HS-27A (cell line): ENCODE measurements around the gene BASP1.

ENCODE experiments used
- DNase-seq: peaks from one replicate; pipeline ENCODE4 v3.0.0-alpha.2; 2012; ENCODE audit warnings: low read depth, missing footprints

BASP1 gene, protein sequence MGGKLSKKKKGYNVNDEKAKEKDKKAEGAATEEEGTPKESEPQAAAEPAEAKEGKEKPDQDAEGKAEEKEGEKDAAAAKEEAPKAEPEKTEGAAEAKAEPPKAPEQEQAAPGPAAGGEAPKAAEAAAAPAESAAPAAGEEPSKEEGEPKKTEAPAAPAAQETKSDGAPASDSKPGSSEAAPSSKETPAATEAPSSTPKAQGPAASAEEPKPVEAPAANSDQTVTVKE

DNA sequence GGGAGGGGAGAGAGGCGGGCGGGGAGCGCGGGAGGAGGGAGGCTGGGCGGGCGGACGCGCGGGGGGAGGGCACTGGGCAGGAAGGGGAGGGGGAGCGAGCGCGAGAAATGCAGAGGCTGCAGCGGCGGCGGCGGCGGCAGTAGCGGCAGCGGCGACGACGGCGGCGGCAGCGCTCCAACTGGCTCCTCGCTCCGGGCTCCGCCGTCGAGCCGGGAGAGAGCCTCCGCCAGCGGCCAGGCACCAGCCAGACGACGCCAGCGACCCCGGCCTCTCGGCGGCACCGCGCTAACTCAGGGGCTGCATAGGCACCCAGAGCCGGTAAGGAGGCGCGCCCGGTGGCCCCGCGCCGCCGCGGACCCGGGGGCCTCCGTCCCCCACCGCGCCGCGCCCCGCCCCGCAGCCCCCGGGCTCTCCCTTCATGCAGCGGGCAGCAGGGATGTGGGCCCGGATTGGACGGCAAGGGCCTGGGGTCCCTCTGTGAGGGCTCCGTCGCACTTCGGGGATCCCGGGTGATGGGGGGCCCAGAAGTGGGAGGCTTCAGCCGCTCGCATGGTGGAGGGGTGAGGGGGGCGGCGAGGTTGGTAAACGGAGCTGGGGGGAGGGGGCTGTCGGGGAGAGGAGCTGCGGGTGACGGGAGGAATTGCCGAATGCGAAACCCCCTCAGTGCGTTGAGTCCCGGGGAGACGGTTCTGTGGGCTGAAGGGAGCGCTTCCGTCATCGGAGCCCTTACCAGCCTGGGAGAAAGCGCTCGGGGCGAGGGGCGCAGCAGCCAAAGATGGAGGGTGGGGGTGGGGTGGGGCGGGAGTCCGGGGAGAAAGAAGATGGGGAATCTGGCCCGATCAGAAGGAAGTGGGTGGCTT, at the start of gene BASP1:
TSS of gene BASP1 (plus strand) at position 139 of the 860 bp plus-strand sequence. CDS start 57,586 bp downstream, outside the sequence.
- DNase-seq, result peak; percentile 40

DNA sequence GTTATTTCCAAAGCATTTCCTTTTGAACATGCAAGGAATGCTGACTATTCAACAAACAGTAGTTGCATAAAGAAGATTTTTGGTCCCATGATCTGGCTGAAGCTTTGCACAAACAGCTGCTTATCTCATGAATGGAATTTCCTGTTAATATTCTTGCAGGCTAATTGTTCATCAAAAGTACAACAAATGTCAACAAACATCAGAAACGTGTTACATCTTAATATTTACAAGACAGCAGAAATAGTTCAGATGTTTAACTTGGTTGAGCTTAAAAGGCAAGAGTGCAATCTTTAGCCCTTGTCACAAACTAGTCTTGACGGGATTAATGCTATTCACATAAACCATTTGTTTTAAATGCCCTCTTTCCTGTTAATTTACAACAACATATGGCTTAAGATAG, 47.9 kb upstream of the BASP1 start:
- DNase-seq, result no peak

DNA sequence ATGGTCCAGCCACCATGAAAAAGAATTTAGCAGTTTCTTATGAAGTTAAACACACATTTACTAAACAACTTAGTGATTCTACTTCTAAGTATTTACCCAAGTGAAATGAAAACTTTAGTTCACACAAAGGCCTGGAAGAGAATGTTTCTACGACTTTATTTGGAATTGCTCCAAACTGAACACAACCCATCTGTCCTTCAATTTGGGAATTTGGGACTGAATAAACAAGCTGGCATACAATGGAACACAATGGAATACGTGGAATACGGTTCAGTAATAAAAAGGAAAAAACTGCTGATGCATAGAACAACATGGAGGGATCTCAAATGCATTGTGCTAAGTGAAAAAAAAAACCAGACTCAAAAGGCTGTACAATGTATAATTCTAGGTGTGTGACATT, 44.6 kb upstream of the BASP1 start:
- DNase-seq, result no peak

DNA sequence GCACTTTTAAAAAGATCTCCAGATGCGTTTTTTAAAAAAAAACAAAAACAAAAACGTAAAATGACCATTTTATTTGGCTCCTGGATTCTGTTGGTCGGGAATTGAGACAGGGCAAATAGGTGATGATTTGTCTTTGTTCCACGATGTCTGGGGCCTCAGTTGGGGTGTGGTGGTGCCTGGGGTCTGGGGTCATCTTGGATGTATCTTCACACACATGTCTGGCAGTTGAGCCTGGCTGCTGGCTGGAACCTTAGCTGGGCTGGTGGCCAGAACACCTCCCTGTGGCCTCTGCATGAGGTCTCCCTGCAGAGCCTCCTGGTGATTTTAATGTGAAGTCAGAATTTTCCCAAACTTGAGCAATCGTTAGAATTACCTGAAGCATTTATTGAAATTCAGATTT, 42.5 kb upstream of the BASP1 start:
- no peak for DNase-seq

DNA sequence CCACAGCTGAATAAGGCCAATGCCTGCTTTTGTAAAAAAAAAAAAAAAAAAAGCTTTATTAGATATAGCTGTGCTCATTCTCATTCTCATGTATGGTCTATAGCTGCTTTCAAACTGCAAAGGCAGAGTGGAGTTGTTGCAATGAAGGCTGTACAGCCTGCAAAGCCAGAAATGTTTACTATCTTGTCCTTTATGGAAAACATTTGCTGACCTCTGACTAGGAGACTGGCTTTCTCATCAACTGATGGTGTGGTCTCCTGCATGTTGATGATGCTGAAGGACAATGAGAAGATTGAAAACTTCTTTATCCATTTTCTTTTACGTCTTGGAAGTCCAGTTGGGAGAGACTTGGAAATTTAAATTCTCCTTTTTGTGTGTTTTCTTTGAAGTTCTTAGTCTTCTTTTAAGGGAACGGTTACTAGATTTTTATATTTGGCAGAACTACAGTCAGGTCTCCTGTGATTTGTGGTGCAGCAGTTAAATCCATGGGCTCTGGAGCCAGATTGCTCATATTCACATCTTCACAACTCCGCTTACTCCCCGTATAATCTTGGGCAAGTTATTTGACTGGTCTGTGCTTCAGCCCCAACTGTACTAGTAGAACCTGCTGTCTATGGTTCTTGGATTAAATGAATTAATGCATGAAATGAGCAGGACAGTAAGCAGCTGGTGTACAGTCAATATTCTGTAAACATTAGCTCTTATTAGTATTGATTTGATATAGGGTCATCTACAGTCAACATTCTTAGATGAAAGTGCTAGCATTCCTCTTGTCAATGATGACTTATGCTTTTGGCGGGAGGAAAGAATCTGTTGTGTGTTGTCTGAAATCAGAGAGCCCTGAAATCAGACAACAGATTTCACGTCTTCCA, 39.7 kb upstream of the BASP1 start:
- no peak for DNase-seq

DNA sequence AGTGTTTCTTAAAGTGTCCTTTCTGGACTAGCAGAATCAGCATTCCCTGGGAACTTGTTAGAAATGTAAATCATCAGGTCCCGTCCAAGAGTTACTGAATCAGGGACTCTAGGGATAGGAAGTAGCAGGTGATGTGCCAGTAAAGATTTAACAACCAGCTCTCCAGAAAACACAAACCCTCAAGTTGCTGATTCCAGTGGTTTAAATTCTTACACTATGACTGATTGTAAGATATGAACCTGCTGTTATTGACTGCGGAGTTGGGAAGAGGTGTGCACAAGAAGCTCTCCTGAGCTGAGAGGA, 39.1 kb upstream of the BASP1 start:
- DNase-seq, result no peak

DNA sequence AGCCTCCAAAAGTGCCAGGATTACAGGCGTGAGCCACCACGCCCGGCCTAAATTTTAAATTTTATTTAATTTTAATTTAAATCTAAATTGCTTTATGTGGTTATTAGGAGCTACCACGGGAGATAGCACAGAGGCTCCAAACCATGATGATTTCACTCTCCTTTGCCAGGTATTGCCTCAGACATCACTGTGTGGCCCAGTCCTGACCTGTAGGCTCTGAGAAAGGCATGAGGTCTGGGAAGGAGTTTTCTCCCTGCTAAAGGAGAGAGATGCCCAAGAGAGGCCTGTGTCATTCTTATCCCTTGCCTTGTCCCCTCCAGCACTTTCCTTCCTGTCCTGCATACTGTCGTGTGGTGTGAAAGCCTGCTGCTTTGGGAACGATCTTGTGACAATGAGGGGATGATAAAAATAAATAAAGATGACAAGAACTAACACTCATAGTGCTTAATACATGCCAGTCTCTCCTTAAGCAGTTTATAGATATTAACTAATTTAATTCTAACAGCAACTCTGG, 37.0 kb upstream of the BASP1 start:
- no peak for DNase-seq

DNA sequence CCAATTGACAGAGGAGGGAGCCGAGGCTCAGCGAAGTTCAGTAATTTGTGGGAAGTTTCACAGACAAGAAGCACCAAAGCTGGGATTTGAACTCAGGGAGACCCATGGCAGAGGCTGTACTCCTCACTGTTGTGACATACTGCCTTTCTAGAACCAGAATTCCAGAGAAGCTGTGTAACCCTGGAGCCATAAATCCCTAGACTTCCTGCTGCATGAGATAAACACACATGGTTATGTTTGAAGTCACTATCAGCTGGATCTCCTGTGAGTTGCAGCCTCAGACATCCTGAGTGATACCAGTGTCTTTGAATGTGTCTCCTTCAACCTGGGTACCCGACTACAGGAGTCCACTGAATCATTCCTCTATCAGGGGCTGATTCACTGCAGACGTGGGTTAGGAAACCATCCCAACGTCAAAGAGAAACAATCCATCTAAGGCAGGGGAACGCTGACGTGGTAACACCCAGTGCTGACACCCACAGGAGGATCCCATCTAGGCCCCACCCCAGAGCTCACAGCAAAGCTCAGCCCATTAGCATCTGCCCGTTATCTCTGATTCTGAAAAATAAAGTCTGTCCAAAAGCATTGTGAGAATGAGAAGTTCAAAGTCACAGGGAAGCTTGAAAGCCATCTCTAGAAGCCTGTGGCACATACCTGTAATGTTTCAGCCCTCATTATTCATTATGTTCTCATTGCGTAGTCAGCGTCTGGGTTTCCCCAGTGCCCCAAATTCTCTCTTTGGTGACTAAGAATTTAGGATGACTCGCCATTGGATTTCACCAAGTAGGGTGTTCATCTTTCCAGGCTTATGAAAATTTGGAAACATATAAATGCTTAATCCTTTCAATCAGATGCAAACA, 36.3 kb upstream of the BASP1 start:
- DNase-seq, result peak; percentile 83

DNA sequence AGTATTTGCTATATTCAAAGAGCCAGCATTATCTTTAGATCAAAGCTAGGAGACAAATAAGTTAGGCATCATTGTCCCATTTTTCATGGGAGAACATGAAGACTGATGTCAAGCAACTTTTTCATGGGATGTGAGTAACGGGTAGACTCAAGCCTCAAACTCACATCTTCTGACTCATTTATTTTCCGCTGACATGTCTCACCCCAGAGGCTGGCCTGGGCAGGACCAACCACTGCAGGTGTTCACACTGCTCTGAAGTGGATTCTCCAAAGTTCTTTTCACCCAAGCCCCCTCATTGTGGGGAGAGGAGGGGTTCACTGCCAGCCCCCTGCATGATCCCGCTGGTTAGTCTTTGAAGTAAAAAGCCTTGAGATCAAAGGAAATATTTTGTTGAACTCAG, 34.9 kb upstream of the BASP1 start:
- DNase-seq, result no peak

DNA sequence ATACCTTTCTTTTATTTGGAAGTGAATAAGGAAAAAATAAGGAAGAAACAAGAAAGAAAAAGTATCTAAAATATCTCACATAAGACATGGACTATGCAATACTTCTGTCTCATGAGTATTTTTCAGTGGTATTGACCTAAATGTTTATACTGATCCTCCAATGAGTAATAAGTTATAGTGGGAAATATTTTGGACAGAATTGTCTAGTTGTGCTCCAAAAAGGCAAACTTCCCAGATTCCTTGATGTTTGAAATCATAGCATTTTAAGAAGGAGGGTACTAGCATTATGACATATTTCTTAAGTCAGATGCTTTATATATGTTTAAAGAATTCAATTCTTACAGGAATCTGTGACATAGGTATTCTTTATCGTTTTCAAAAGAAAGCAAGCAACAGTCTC, 34.5 kb upstream of the BASP1 start:
- DNase-seq, result no peak

DNA sequence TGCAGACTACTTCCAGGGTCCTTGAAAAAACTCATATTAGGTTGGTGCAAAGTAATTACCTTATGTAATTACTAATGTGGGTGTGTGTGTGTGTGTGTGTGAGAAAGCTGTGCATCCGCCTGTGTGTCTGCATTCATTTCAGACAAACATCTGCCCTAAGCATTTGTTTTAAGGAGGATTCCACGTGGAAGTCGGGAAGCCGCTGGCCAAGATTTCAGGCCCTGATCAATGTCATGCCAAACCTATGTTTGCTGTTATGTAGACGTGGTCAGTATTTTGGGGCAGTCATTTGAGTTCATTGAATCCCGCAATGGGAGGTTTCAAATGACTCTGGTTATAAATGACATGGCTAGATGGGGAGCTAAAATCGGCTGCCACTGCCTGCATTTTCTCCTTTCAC, 33.6 kb upstream of the BASP1 start:
- DNase-seq, result no peak

DNA sequence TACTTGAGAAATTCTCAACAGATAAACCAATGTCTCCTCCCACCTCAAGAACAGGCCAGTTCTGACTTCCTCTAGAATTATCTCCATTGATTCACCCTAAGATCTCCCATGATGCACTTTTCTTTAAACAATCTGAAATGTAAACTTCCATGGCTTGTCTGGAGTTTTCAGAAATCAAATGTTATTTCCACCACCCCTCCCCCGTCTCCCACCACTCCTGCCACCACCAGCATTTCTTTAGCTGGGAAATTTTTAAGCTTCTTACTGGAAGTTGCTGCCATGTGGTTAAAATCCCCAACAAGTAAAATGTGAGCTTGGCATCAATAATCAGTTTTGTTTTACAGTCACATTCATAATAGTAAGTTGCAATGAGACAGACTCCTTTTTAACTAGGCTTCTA, 32.8 kb upstream of the BASP1 start:
- no peak for DNase-seq

DNA sequence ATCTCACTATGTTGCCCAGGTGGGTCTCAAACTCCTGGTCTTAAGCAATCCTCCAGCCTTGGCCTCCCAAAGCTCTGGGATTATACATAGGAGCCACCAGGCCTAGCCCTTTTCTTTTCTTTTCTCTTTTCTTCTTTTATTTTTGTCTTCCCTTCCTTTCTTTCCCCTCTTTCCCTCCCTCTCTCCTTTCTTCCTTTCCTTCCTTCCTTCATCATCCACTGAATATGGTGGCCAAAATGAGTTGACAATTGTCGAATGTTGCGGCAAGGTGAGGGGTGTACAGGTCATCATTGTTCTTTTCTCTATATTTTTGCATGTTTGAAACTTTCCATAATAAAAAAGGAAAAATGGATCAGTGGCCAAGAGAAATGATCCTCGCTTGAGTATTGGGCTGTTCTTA, 32.1 kb upstream of the BASP1 start:
- no peak for DNase-seq

DNA sequence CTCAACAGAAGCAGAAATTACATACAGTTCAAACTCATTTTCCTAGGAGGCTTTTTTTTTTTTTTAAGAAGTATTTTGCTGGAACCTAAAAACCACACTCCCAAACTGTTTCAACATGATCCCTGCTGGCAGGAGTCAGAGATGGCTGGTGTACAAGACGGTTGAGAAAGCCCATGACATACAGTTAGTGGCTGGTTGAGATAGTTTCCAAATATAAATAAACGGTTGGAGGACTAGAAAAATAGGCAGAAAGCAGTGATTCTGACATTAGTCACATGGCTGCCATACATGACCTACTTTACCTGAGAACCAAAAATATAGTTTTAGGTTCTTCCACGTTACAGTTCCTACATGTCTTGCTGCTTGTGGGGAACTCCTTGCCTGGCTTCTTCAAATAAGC, 31.7 kb upstream of the BASP1 start:
- no peak for DNase-seq

DNA sequence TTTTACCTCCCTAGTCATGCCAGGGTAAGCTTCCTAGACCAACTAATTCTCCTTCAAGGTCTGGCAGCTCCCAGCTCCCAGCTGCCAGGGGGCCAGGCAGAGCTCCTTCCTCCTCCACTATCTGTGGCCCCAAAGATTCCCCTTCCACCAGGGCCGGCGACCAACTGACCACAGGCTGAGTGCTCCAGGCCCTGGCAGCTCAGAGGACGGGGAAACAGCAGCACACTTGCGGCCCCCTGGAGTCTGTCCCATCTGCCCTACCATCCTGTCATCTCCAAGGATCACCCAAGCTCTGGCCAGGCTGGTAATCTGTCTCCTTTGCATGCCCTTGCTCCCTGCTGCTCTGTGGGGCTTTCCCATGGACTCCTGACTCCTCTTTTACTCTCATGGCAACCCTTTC, 31.2 kb upstream of the BASP1 start:
- DNase-seq, result no peak

DNA sequence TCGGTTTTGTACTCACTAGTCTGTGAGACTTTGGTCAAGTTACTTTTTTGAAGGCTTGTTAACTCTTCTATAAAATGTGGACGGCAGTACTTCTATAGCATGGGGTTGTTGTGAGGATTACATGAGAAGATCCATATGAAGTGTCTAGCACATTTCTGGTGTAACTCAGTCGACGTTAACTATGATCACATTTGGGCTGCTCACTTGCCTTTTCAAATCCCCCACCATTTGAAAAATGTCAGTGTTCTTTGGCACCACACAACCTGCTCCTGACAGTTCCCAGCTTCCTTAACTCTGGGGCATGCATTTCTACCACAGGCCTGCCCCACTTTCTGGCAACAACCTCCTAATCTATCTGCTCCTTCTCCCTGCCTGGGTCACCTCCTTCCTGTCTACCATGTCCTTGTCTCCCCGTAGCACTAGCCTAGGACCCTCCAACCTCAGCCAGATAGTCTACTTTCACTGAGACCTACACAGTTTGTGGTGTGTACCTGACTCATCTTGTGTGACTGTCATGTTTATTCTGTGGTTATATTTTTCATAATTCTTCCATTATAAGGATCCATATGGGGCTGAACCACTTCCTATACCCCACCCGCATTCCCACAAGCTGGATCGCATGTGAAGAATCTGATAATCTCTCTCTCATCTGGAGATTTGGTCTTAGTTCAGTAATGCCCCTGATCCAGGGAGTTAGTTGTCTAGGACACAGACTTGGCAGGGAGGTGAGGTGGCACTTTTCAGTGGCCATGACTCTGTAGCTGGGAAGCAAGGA, 30.2 kb upstream of the BASP1 start:
- peak; percentile 41 for DNase-seq

DNA sequence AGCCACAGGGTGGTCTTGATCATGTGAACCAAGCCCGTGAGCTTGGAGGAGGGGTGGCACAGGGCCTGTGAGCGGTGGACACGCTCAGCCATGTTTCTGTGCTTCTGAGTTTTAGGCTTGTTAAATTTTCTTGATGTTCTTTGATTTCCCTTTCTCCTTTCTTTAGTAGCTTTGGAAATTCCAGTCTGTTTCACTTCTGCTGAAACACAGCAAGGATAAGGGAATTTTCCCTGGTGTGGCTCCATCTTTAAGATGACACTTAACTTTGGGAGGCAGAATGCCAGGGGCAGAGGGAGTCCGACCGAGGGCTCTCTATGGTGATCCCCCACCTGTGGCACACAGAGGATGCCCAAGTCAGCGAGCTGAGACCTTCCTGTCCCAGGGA, 29.7 kb upstream of the BASP1 start:
- DNase-seq, result no peak

DNA sequence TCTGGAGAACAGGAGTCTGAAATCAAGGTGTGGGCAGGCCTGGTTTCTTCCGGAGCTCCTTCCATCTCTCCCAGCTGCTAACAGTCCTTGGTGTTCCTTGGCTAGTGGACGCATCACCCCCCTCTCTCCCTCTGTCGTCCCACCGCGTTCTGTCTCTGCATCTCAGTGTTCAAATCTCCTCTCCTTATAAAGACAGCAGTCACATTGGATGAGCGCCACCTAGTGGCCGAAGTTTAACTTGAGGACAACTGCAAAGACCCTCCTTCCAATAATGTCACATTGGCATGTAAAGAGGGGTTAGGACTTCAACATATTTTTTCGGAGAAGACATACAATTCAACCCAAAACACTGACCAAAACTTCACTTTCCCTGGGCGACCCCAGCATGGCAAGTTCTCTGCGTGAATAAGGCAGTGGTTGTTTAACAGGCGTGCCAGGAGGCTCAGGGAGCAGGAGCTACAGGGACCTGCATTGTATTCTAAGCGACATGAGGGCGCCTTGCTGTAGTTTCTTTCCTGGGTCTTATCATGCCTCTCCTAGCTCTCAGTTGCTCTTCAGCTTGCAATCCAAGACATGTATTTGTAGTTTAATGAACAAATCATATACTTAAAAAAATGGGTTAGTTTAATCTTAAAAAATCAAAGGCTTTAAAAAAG, 27.9 kb upstream of the BASP1 start:
- peak; percentile 77 for DNase-seq

DNA sequence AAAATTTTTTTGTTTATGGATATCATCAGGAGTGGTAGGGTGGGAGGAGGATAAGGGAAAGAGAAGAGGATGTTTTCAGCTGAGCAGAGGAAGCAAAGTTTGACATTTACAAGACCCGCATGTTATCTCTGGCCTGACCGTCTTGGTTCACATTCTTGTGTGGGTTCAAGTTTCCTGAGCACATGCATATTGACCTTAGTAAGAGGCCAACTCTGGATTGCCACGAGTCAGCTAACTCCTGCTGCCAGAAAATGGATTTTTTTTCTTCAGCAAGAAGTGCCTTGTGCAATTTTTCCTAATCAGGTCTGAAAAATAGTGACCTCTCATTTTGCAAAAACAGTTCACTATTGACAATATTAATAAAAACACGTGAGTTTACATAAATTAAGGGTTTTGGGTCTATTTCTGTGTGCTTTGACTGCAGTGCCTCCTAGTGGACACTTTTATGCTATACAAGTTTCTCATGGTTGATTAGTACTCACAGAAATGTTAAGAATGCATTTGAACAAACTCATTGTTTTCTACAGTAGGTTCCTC, 27.1 kb upstream of the BASP1 start:
- peak; percentile 57 for DNase-seq

DNA sequence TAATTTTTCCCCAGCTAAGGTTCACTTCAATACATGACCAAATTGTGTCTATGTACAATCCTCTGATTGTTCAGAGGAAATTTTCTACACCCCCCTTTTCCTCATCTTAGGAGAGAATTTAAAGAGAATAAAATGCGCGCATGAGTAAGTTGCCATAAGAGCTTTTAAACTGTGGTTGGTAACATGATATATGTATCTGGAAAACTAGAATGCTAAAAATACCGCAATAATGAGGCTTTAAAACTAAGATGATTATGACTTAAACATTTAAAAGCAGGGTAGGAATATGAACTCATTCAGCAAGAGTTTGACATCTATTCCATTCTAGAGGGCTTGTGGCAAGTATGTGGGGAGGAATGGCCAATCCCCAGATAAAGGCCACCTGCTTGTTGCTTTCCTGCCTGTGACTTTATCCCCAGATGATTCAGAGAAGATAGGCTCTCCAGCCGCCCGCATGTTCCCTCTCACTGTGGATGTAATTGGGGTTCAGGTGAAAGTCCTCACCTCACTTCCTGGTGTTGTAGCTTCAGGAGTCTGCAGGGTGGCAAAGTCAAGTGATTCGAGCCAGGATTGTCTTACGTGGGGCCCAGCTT, 26.5 kb upstream of the BASP1 start:
- no peak for DNase-seq
